Measurements from ENCODE around the gene SELENOM. TPM values are rescaled to one million over a fixed set of nuclear protein-coding genes. Genes with fewer than 3 reads are reported as not detected.
"Not testable (repeated sequence)": the region's sequence is repeated elsewhere in the genome, so short reads cannot be mapped to it uniquely, and the experiment has no call there.

SELENOM gene
- total and polyA plus RNA-seq, 2 donors from 2014 or later: 154 to 291 TPM

- intact Hi-C loops (cut with DNase I): no loop called here
- Histone ChIP-seq H3K9me3 (ENCODE audit: control insufficient read depth in 2 of 3, insufficient read depth in 1 of 3, low read length in 3 of 3) (no peaks in the 10 kb centered on the region), H3K4me3 (ENCODE audit: low read length in 3 of 3) (no peak overlapping the region), H3K4me1 (ENCODE audit: control insufficient read depth in 2 of 3, insufficient read depth in 2 of 3, low read depth in 1 of 3, low read length in 3 of 3) (peaks cover 0 to 36% (median 21%) of the 10 kb centered on the region in 3 donors), H3K36me3 (ENCODE audit: control insufficient read depth in 2 of 3, insufficient read depth in 3 of 3, low read length in 3 of 3) (peaks cover 0 to 8% (median 0%) of the 10 kb centered on the region in 3 donors), H3K9ac (ENCODE audit: low read length in 3 of 3) (no peak overlapping the region), H3K27ac (ENCODE audit: low read depth in 2 of 2, low read length in 2 of 2) (no peak overlapping the region), H3K27me3 (ENCODE audit: control insufficient read depth, insufficient read depth, low read length) (no peaks in the 10 kb centered on the region)
- peak in 1 of 5 donors; percentile 24 for DNase-seq
- no peak for FAIRE-seq
- no peak for TF ChIP-seq CTCF (IDR thresholded peaks at IDR 0.05; ENCODE audit: borderline replicate concordance, extremely low read depth, insufficient read depth)
These were observed 28.2 kb downstream of the SELENOM start for GRCh38 chr22:31079095-31079642.

- intact Hi-C loops (cut with DNase I); H3K27ac ChIP-seq (ENCODE audit: low read depth in 2 of 2, low read length in 2 of 2); H3K36me3 ChIP-seq (ENCODE audit: control insufficient read depth in 2 of 3, insufficient read depth in 3 of 3, low read length in 3 of 3); H3K9me3 ChIP-seq (ENCODE audit: control insufficient read depth in 2 of 3, insufficient read depth in 1 of 3, low read length in 3 of 3); H3K9ac ChIP-seq (ENCODE audit: low read length in 3 of 3); H3K4me3 ChIP-seq (ENCODE audit: low read length in 3 of 3); FAIRE-seq; H3K27me3 ChIP-seq (ENCODE audit: control insufficient read depth, insufficient read depth, low read length); DNase-seq: not testable (repeated sequence)
- H3K4me1 ChIP-seq (ENCODE audit: control insufficient read depth in 2 of 3, insufficient read depth in 2 of 3, low read depth in 1 of 3, low read length in 3 of 3): peaks cover 0 to 29% (median 13%) of the 10 kb centered on the region in 3 donors
These were observed 29.0 kb downstream of the SELENOM start for GRCh38 chr22:31078389-31078788.

- H3K36me3 ChIP-seq (ENCODE audit: control insufficient read depth in 2 of 3, insufficient read depth in 3 of 3, low read length in 3 of 3): no peaks in the 10 kb centered on the region
- no peak overlapping the region for H3K9ac ChIP-seq (ENCODE audit: low read length in 3 of 3)
- FAIRE-seq (no peak), DNase-seq (no peak)
- H3K4me1 ChIP-seq (ENCODE audit: control insufficient read depth in 2 of 3, insufficient read depth in 2 of 3, low read depth in 1 of 3, low read length in 3 of 3): peaks cover 0 to 22% (median 6%) of the 10 kb centered on the region in 3 donors
- no peaks in the 10 kb centered on the region for H3K9me3 ChIP-seq (ENCODE audit: control insufficient read depth in 2 of 3, insufficient read depth in 1 of 3, low read length in 3 of 3)
- intact Hi-C loops (cut with DNase I): no loop called here
- H3K4me3 ChIP-seq (ENCODE audit: low read length in 3 of 3): no peak overlapping the region
- H3K27me3 ChIP-seq (ENCODE audit: control insufficient read depth, insufficient read depth, low read length): no peaks in the 10 kb centered on the region
- TF ChIP-seq CTCF (IDR thresholded peaks at IDR 0.05; ENCODE audit: borderline replicate concordance, extremely low read depth, insufficient read depth): no peak
- H3K27ac ChIP-seq (ENCODE audit: low read depth in 2 of 2, low read length in 2 of 2): no peak overlapping the region
These were observed 29.7 kb downstream of the SELENOM start for GRCh38 chr22:31077681-31078080.

DNA sequence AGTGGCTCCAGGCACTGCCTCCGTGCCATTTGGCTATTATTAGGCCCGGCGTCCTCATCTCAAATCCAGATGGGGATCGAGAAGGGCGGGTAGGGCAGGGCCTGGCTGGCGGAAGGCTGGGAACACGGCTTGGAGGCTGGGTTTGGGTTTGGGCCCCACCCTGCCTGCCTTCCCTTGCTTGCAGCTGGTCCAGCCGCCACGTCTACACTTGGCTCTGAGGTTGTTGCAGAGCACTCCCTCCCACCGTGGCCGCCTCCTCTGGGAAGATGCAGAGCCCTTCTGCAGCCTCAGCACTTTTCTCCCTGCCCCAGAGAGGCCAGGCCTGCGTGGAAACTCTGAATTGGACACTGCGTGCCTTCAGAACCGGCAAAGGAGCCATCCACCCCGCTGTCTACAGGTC is 31.4 kb downstream of the SELENOM start:
- intact Hi-C loops (cut with DNase I): no loop called here
- H3K4me3 ChIP-seq (ENCODE audit: low read length in 3 of 3): no peak overlapping the region
- no peaks in the 10 kb centered on the region for H3K27me3 ChIP-seq (ENCODE audit: control insufficient read depth, insufficient read depth, low read length)
- H3K27ac ChIP-seq (ENCODE audit: low read depth in 2 of 2, low read length in 2 of 2): peak overlapping the region; percentile 9 to 43
- peaks cover 0 to 12% (median 5%) of the 10 kb centered on the region in 3 donors for H3K4me1 ChIP-seq (ENCODE audit: control insufficient read depth in 2 of 3, insufficient read depth in 2 of 3, low read depth in 1 of 3, low read length in 3 of 3)
- no peak for FAIRE-seq
- TF ChIP-seq CTCF (IDR thresholded peaks at IDR 0.05; ENCODE audit: borderline replicate concordance, extremely low read depth, insufficient read depth): no peak
- H3K36me3 ChIP-seq (ENCODE audit: control insufficient read depth in 2 of 3, insufficient read depth in 3 of 3, low read length in 3 of 3): no peaks in the 10 kb centered on the region
- DNase-seq: peak in 4 of 5 donors; percentile 17 to 95 (median 61)
- H3K9me3 ChIP-seq (ENCODE audit: control insufficient read depth in 2 of 3, insufficient read depth in 1 of 3, low read length in 3 of 3): no peaks in the 10 kb centered on the region
- H3K9ac ChIP-seq (ENCODE audit: low read length in 3 of 3): no peak overlapping the region

GRCh38 chr22:31073545-31074145 is 33.7 kb downstream of the SELENOM start:
- H3K27me3 ChIP-seq (ENCODE audit: control insufficient read depth, insufficient read depth, low read length); H3K9ac ChIP-seq (ENCODE audit: low read length in 3 of 3); intact Hi-C loops (cut with DNase I); FAIRE-seq; H3K36me3 ChIP-seq (ENCODE audit: control insufficient read depth in 2 of 3, insufficient read depth in 3 of 3, low read length in 3 of 3); H3K9me3 ChIP-seq (ENCODE audit: control insufficient read depth in 2 of 3, insufficient read depth in 1 of 3, low read length in 3 of 3); H3K27ac ChIP-seq (ENCODE audit: low read depth in 2 of 2, low read length in 2 of 2); H3K4me1 ChIP-seq (ENCODE audit: control insufficient read depth in 2 of 3, insufficient read depth in 2 of 3, low read depth in 1 of 3, low read length in 3 of 3); DNase-seq; H3K4me3 ChIP-seq (ENCODE audit: low read length in 3 of 3): not testable (repeated sequence)

GRCh38 chr22:31073125-31073524 is 34.2 kb downstream of the SELENOM start:
- H3K27ac ChIP-seq (ENCODE audit: low read depth in 2 of 2, low read length in 2 of 2); H3K36me3 ChIP-seq (ENCODE audit: control insufficient read depth in 2 of 3, insufficient read depth in 3 of 3, low read length in 3 of 3); H3K9ac ChIP-seq (ENCODE audit: low read length in 3 of 3); H3K9me3 ChIP-seq (ENCODE audit: control insufficient read depth in 2 of 3, insufficient read depth in 1 of 3, low read length in 3 of 3); H3K27me3 ChIP-seq (ENCODE audit: control insufficient read depth, insufficient read depth, low read length); FAIRE-seq; DNase-seq; H3K4me1 ChIP-seq (ENCODE audit: control insufficient read depth in 2 of 3, insufficient read depth in 2 of 3, low read depth in 1 of 3, low read length in 3 of 3); intact Hi-C loops (cut with DNase I); H3K4me3 ChIP-seq (ENCODE audit: low read length in 3 of 3): not testable (repeated sequence)

Measured in kidney (tissue), 14 donors.